NCI-H2171 (cell line): Measurements from ENCODE around the gene NFATC4.

Experiments
- DNase-seq: peaks from one replicate; lab custom pipeline; 2025; lab: John Stamatoyannopoulos, UW

Gene NFATC4

DNA sequence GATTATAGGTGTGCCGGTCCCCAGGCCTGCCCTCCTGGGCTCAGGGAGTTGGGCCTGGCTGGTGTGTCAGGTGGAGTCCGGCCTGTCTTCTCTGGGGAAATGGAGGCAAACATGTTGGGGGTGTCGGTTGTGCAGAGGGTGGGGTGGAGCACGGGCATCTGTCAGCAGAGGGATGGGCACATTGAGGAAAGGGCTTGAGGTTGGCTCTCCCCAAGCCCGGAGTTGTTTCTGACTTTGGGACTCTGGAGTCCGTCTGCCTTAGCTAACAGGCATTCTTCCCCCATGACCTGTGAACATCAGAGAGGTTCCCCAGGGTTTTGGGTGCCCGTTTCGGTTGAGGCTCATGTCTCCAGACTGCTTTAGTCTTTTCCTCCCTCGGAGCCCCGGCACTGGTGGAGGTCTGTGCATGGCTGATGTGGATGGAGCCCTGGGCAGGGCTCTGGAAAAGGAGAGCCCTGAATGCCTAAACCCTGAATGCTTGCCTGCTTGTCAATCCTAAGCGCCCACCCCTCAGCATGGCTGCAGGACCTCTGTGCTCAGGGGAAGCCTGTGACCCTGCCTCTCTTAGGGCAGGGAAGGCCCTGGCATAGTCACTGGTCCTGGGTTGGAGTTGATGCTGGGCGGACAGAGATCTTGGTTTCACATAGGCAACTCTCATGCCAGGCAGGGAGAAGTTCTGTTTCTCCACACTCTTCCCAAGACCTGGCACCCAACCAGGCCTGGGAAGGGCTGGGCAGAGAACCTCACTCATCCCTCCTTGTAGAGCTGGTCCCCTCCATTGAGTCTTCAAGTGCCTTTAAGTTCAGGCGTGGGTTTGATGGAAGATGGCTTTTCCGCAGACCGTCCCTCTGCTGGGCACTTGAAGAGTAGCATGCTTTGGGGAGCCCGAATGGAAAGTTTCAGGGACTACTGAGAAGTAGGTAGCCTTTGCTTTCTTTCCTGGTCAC, 43.7 kb downstream of the NFATC4 start:
- DNase-seq, result peak; percentile 30

DNA sequence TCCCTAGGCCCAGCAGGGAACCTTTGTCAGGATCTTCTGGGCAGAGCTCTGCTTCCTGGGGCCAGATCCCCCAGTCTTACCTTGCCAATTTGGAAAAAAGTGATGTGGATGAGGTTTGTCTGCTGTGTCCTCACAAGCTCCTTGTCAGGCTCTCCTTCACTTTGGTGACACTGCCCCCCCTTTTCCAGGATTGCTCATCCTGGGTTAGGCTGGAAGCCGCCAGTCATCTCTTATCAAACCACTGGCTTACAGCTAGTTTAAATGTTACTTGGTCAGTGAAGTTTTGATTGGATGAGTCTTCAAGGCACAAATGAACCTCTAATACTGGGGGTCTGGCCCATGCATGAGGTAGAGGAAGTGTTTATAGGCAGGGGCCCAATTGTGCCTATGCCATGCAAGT, 46.1 kb downstream of the NFATC4 start:
- DNase-seq, result no peak

DNA sequence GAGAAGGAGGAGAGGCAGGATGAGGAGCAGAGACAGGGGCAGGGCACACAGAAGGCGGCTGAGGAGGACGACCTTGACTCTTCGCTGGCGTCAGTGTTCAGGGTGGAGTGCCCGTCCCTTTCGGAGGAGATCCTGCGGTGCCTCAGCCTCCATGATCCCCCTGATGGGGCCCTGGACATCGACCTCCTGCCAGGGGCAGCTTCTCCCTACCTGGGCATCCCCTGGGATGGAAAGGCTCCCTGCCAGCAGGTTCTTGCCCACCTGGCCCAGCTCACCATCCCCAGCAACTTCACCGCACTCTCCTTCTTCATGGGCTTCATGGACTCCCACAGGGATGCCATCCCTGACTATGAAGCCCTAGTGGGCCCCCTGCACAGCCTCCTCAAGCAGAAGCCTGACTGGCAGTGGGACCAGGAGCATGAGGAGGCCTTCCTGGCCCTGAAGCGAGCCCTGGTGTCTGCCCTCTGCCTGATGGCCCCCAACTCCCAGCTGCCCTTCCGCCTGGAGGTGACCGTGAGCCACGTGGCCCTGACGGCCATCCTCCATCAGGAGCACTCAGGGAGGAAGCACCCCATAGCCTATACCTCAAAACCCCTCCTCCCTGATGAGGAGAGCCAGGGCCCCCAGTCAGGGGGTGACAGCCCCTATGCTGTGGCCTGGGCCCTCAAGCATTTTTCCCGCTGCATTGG, 46.9 kb downstream of the NFATC4 start:
- no peak for DNase-seq

DNA sequence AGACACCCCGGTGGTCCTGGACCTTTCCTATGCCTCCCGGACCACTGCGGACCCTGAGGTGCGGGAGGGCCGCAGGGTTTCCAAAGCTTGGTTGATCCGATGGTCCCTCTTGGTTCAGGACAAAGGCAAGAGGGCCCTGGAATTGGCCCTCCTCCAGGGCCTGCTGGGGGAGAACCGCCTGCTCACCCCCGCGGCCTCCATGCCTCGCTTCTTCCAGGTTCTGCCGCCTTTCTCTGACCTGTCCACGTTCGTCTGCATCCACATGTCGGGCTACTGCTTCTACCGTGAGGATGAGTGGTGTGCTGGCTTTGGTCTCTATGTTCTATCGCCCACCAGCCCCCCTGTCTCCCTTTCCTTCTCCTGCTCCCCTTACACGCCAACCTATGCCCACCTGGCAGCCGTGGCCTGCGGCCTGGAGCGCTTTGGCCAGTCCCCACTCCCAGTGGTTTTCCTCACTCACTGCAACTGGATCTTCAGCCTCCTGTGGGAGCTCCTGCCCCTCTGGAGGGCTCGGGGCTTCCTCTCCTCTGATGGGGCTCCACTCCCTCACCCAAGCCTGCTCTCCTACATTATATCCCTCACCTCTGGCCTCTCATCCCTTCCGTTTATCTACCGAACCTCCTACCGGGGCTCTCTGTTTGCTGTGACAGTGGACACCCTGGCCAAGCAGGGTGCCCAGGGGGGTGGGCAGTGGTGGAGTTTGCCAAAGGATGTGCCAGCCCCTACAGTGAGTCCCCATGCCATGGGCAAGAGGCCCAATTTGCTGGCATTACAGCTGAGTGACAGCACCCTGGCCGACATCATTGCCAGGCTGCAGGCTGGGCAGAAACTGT, 47.7 kb downstream of the NFATC4 start:
- no peak for DNase-seq

DNA sequence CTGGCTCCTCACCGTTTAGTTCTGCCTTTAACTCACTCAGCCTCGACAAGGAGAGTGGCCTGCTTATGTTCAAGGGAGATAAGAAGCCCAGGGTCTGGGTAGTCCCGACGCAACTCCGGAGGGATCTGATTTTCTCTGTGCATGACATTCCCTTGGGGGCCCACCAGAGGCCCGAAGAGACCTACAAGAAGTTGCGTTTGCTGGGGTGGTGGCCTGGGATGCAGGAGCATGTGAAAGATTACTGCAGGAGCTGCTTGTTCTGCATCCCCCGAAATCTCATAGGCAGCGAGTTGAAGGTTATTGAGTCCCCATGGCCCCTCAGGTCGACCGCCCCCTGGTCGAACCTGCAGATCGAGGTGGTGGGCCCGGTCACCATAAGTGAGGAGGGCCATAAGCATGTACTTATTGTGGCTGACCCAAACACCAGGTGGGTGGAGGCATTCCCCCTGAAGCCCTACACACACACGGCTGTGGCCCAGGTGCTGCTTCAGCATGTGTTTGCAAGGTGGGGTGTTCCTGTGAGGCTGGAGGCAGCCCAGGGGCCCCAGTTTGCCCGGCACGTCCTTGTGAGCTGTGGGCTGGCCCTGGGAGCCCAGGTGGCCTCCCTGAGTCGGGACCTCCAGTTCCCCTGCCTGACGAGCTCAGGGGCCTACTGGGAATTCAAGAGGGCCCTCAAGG, 48.4 kb downstream of the NFATC4 start:
- no peak for DNase-seq

DNA sequence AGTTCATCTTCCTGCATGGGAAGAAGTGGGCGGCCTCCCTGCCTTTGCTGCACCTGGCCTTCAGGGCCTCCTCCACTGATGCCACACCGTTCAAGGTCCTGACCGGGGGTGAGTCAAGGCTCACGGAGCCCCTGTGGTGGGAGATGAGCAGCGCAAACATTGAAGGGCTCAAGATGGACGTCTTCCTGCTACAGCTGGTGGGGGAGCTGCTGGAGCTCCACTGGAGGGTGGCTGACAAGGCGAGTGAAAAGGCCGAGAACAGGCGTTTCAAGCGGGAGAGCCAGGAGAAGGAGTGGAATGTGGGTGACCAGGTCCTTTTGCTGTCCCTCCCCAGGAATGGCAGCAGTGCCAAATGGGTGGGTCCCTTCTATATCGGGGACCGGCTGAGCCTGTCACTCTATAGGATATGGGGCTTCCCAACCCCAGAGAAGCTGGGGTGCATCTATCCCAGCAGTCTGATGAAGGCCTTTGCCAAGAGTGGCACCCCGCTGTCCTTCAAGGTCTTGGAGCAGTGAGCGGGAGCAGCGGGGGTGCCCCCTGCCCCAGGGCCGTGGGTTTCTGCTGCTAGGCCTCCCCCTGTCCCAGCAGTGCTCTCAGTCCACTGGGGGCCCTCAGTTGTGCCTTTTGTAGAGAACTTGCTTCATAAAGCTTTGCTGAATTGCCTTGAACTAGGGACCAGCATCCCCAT, 49.1 kb downstream of the NFATC4 start:
- no peak for DNase-seq

DNA sequence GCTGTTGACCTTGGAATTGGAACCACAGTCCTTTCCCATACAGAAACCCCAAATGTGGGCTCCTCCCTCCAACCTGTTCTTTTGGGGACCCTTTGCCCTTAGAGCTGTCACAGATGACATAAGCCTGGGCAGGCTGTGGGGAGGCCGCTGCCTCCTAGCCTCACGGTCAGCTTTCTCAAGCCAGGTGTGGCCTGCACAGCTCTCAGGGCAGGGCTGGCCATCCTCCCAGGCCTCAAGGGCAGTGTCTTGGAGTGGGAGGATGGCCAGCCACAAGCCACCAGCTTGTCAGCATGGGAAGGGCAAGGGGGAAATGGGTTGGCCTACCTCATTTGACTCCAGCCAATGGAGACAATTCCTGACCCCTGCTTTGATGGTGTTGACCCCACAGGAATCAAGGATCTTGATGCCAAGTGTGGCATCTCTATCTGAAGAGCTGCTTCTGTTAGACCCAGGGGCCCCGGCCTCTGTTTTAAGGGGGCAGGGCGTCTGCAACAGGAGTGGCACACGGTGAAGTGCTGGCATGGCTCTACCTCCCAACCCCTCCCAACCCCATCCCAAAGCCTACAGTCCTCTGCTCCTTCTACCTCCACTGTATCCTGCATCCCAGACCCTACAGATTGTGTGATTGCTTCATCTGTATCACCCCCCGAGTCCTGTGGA, 50.0 kb downstream of the NFATC4 start:
- DNase-seq, result no peak

DNA sequence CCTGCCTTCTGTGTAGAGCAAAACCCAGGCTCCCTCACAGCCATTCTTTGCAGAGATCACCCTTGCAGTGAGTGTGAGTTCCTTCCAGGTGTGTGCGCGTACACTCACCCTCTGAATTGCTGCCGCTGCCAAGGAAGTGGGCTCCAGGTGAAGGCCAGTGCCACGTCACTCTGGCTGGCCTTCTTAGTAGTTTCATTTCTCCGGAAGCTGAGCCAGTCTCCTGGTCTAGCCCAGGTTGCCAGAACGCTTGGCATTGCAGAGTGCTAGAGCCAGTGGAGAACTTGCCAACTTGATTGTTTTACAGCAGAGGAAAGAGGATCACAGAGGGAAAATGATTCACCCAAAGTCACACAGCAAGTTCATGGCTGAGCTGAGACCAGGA, 50.5 kb downstream of the NFATC4 start:
- DNase-seq, result no peak

DNA sequence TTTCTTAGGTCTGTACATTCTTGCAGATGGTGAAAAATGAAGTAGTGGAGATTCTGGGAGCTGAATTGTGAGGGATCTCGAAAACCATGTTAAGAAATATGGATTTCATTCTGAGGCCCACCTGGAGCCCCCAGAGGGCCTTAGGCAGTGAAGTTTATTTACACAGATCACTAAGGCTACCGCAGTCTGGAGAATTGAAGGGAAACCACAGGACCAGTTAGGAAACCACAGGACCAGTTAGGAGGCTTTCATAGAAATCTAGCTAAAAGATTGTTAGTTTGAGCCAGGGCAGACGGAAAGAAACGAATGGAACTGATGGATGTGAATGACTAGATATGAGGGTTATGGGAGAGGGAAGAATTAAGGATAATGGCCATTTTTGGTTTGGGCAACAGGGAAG, 54.3 kb downstream of the NFATC4 start:
- no peak for DNase-seq

DNA sequence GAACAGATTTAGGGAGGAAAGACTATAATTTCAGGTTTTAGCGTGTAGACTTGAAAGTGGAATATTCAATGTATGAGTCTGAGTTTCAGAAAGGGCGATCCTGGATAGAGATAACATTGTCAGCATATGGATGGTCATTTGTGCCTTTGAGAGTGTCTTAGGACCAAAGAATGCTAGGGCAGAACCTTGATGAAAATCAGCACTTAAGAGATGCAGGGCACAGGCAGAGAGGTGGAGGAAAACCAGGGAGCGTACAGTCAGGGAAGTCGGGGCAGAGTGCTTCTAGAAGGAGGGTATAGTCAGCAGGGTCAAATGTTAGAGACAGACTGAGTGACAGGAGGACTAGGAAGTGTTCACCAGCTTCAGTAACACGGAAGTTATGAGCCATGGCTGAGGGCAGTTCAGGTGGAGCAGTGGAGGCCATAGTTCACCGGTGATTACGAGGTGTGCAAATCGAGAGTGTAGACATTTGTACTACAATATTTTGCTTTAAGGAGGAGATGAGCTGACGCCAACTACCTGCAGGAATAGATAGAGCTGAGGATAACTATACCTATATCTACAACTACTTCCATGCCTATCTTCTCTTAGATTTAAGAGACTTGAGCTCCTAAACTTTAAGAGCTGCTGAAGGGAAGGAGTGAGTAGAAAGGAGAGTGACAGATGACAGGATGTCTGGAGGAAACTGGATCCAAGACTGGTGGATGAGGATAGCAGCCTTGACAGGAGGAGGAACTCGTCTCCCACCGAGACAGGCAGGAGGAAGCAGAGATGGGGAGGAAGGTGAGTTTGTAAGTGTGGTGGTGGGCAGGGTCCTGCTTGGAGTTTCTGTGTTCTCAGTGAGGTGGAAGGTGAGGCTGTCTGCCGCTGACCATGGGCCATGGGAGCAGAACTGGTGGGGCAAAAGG, 55.0 kb downstream of the NFATC4 start:
- DNase-seq, result no peak

DNA sequence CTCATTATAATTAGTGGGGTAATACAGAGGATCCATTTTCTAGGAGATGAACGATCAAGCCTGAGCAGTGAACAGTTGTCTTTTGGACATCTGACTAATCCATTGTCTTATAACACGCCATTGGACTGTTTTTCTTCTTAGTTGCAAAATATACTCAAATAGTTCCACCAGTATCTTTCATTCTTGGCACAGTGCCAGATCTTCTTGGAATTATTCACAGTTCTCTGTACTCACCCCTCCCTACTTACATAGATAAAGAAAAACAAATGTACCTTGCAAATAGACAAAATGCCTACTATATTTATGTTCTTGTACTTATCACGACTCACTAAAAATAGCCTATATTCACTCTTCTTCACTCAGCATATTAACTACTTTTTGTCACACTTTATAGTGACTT, 57.7 kb downstream of the NFATC4 start:
- DNase-seq, result peak; percentile 30

DNA sequence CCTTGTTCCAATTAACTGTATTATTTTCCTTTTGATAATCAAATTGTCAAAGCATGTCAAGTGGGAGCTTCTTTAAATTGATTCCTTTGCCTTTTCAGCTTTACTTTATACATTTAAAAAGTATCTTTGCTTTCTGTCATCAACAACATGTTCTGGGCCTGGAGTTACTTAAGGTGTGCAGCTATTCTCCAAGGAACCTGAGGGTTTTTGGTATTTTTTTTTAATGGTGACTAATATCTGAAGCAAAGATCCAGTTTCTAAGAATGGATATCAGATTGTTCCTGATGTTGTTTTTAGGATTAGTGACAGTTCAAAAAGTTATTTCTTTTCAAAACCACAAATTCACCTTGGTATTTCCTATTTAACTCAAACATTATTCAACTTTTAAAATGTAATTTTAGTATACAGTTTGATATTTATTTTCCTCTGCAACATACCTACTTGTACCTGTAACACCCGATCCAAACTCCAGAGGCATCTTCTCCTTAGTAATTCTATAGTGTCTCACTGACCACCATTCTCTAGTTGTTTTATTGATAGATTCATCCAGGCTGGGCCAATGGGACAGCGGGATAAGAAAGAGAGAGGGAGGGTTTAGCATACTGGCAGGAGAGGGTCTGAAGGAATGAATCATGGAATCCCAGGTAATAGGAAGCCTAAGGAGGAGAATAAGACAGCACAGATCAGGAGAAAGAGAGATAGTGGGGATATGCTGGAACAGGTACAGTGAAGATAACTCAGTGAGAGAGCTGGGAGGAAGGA, 58.3 kb downstream of the NFATC4 start:
- no peak for DNase-seq

DNA sequence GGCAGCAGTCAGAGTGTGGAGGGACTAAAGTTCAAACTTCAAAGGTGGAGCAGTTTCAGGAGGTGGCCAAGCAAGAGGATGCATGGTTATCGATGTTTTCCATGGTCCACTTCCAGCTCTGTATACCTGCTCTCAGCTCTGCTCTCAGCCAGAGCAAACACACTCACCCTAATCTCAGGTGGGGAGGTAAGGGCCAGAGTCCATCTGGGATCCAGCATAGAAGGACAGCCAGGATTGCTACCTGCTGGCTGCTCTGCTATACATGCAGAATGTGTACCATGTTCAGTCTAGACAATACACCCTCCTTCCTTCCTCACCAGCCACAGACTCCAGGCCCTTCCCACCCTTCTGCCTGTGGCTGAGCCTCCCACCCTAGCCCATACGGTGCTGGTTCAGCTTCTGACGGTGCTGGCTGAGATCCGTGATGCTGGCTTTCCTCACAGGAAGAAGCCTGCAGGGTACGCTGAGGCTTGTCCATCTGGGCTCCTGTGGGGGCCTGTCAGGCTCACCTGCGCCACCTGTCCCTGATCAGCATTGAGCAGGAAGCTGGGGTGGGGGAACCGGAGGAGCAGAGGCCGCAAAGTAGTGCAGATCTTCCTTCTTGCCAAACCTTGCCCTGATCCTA, 59.0 kb downstream of the NFATC4 start:
- DNase-seq, result peak; percentile 33

DNA sequence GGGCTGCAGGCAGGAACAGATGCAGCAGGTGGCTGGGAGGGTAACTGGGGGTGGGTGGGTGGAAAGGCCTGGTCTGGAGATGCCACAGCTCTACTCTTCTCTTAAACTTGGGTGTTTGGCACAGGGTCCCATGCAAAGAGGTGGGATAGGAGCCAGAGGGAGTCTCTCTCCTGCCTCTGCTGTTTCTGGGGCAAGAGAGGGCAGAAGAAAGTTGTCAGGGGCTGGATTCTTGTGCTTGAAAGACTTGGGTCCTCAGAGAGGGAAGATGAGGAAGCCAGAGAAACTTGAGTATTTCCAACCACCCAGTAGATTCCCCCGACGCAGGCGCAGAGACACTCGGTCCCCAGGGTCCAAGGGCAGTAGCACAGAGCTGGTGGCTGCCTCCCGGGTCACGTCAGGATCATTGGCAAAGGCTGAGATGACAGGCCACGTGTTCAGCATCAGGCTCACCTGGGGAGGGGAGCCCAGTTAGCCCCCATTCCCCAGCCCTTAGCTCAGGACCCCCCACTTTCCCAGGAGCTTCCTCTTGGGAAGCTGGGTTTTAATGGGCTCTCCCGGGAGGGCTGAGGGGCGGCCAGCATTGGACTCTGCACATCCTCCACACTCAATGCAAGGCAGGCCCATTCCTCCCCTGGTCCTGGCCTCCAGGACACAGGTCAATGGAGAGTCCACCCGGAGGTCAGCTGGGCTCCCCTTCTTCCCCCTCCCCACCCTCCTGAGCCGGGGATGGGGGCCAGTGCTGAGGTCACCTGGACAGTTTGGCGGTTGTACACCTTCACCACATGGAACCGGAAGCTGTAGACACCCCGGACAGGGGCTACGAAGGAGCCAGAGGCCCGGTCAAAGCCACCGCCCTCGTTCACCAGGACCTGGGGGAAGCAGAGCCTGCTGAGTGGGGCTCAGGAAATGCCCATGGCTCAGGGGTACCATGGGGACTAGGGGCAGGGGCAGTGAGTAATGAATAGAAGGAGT, 59.8 kb downstream of the NFATC4 start:
- DNase-seq, result no peak

DNA sequence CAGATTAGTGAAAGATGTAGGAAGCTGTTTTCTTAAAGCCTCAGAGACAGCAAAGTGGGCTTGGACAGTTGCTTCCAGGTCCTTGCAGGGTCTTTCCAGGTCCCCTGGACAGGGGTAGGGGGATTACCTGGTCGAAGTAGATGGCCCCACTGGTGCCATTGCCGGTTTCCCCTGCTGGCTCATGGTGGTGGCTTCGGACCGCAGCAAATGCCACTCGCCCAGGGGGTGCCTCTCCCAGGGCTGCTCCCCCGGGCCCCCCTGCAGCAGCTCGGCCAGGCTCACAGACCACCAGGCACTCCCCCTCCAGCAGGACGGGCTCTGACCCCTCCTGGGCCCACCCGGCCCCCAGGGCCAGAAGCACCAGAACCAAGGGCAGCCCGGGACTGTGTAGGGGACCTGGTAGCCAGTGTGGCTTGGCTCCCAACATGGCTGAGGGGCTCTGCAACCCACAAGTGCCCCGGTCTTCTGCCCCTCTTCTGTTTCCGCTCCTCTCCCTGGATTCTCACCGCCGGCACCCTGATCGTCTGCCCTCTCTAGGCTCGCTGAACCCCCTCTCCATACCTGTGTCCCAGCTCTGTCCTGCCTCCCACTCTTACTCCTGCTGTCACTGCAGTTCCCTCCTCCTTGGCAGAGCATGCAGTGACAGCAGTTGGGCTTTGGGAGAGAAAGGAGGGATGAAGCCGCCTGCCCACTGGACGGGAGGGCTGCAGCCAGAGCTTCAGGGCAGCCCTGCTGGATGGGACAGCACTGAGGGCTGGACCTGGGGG, 60.8 kb downstream of the NFATC4 start:
- DNase-seq, result no peak
